AG10803 (cell line): ENCODE measurements around the gene KCNN3.

Source experiments
- DNase-seq: peaks from one replicate; pipeline ENCODE4 v3.0.0; 2010; ENCODE audit warnings: low read depth
- H3K4me3 ChIP-seq: 2 replicates; pipeline ENCODE4 v1.5.1; 2011; ENCODE audit warnings: mild to moderate bottlenecking, low read length, control low read depth
- TF ChIP-seq, protein P1 (sequence below): conservative IDR thresholded peaks from 2 replicates; pipeline ENCODE4 v1.5.1; 2011; ENCODE audit warnings: mild to moderate bottlenecking, low read length, control low read depth, inconsistent platforms

The KCNN3 gene

DNA sequence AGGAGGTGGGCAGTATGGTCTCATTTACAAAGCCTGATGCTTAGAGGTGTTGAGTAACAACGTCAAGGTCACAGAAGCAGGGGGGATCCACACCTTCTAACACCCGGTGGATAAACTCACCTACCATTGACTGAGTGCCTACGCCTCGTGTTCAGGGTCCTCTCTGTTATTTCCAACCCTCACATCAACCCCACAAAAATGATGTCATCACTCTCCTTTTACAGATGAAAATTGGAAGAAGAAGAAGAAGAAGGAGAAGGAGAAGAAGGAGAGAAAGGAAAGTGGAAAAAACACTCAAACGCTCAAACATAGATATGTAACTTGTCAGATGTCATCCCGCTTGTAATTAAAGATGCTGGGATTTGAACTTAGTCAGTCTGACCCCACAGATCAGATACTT lies 653 bp upstream of the KCNN3 start:
- DNase-seq: no peak
- H3K4me3 ChIP-seq: no peak overlapping the region

DNA sequence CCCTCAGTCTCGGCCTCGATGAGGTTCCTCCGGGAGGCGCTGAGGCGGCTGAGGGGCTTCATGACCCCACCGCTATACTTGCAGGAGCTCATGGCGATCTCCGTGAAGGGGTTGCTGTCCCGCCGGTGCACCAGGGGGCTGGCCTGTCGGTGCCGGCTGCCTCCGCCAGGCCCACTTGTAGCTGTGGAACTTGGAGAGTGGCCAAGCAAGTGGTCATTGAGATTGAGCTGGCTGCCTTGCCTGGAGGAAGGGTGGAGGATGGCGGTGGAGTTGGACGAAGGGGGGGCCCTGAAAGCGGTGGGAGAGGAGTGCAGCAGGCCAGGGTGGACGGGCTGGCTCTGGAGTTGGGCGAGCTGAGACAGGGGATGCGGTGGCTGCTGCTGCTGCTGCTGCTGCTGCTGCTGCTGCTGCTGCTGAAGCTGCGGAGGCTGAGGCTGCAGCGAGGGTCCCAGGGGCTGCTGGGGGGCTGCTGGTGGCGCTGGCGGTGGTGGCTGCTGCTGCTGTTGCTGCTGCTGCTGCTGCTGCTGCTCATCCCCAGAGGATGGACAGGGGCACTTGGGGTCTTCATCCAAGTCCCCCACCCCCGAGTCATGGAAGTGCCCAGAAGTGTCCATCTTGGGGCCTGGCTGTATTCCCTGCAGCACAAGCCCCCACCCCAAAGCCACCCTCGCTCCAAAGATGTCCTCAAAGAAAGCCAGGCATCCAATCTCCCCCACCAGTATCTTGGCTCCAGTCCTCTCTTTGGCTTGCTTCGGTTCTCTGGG lies 548 bp downstream of the KCNN3 start:
- peak; percentile 22 for DNase-seq
- peak overlapping the region; percentile 43 for H3K4me3 ChIP-seq

More for the DNA sequence above, 653 bp upstream of the KCNN3 start:
- TF ChIP-seq, protein P1, sequence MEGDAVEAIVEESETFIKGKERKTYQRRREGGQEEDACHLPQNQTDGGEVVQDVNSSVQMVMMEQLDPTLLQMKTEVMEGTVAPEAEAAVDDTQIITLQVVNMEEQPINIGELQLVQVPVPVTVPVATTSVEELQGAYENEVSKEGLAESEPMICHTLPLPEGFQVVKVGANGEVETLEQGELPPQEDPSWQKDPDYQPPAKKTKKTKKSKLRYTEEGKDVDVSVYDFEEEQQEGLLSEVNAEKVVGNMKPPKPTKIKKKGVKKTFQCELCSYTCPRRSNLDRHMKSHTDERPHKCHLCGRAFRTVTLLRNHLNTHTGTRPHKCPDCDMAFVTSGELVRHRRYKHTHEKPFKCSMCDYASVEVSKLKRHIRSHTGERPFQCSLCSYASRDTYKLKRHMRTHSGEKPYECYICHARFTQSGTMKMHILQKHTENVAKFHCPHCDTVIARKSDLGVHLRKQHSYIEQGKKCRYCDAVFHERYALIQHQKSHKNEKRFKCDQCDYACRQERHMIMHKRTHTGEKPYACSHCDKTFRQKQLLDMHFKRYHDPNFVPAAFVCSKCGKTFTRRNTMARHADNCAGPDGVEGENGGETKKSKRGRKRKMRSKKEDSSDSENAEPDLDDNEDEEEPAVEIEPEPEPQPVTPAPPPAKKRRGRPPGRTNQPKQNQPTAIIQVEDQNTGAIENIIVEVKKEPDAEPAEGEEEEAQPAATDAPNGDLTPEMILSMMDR: no peak

DNA sequence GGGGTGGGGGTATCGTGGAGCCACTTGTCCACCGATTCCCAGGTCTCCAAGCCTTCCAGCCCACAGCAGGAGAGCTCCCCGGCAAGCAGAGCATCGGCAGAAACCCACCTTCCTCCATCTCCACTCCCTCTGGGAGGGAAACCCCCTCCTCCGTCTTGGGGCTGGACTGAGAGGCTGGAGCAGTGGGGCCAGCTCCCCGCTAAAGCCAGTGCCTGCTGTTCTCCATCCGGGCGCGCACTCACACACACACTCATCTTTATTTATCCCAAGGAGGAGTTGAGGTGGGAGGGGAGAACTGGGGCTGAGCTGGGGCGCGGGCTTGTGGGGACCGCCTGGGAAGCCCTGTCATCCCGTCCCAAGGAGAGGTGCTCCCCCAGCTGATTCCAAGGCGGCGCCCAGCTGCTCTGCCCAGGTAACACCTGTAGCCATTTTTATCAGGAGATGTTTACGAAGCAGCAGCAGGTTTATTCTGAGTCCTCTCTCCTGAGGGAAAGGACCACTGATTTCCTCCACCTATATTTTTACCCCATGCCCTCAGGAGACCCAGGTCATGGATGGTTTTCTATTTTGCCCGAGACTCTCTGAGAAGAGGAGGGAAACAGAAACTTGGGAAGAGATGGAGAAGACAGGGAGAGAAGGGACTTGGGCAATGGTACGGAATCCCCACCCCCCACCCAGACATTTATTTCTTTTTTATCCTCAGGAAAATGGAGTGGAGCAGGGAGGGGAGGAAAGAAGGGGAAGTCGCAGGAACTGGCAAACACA lies 2.1 kb downstream of the KCNN3 start:
- peak overlapping the region; percentile 4 for H3K4me3 ChIP-seq
- TF ChIP-seq, protein P1: no peak
- DNase-seq: no peak

More for the DNA sequence above, 548 bp downstream of the KCNN3 start:
- TF ChIP-seq, protein P1: no peak

DNA sequence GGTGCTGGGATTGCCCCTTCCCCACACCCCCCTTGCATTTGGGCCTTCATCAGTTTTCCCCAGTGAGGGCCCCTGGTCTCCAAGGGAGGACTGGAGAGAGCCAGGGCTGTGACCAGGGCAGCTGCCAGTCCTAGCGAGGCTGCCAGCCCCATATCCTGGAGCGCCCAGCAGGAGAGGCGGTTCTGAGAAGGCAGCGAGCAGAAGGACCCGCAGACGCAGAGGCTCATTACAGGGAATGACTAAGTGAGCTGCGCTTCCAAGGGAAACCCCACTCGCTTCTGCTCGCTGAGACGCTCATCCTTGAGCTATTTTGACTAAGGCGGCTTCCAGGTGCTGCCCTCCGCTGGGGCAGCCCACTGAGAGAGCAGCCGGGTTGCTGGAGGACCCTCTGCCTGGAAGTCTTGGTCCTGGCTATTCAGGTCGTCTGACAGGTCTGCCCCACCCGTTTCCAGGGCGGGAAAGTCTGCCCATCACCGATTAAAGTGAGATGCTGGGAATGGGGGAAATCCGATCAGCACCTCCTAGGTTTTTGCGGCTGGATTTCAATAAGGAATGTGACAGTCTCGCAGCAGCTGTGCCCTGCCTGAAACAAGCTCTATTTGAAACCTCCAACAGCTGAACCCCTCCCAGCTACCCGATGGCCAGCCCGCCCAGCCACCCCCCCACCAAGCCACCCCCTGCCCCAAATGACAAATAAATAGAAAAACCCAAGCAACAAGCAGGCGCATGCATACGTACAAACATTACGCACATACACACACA lies 2.8 kb downstream of the KCNN3 start:
- no peak overlapping the region for H3K4me3 ChIP-seq
- TF ChIP-seq, protein P1: no peak; the same call in none of the 2 replicates
- peak; percentile 66 for DNase-seq

DNA sequence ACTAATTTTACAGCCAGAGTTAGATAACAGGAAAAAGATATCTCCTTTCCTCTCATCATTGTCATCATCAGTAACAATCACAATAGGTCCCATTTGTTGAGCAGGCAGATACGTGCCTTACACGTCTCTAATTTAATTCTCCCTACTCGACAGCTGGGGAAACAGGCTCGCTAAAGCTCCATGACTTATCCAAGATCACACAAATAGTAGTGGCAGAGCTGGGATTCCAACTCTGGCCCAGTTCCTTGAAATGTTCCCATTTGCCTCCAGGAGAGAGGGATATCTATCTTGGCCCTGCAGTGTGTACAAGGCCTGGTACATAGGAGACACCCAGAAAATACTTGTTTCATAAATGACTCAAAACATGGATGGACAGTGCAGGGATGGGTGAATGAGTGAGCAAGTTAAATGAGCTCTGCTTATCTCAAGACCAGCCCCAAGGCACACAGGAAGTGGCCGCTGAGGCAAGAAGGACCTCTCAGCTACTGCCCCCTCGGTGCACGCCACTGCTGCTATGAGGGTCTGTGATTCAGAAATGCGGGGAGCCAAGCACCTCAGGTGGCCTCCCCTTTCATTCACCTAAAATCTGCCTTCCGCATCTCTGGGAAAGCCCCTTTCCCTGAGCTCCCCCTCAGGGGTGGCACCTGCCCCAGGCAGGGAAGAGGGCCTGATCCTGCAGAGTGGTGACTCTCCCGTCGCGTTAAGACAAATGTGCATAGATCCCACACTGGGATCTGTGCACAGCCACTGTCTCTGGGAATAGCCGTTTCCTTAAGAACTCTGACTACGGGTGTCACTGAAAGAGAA lies 3.6 kb downstream of the KCNN3 start:
- no peak overlapping the region for H3K4me3 ChIP-seq
- TF ChIP-seq, protein P1: no peak
- no peak for DNase-seq

DNA sequence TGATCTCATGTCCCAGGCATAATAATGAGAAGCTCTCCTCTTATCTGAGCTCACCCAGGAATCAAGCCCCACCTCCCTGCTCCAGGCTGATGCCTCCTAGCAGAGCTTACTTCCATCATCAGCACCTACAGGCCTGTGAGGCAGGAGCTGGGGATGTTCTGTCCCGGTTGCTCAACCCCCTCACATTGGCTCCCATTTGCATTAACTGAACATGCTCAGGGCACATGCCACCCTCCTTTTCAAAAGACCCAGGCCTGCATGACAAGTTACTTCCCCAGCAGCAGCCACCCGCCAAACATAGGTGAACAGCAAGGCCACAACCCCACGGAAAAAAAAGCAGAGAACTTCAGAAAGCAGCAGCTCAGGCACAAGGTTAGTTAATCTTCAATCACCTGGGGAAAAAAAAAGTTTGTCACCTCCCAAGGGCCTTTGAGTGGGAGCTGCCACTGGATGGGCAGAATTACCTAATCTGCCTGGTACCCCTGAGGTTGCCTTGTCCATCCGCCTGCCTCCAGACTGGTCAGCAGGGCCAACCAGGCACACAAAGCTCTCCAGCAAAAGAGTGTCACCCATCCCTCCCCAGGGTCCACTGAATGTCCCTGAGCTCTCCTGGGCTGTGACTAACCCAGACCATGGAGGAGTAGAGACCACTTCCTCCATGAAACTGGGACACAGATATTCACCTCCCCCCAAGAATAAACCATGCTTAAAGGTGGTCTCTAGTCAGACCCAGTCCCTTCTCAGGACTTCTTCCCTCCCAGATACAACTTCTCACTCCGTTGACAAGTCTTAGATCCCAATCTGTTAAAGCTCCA lies 4.4 kb downstream of the KCNN3 start:
- TF ChIP-seq, protein P1: no peak
- no peak for DNase-seq
- no peak overlapping the region for H3K4me3 ChIP-seq
